OCI-LY7 (cell line): ENCODE measurements around the gene AWAT1. TPM values are rescaled to one million over a fixed set of nuclear protein-coding genes. Genes with fewer than 3 reads are reported as not detected.

ENCODE experiments used
- BruUV-seq: library from RNA; stranded (reverse); fragments of 400-500 nt; replicated peaks from 2 replicates; lab custom pipeline; 2021; lab: Mats Ljungman, UMichigan
- CTCF ChIA-PET: fragments of 300-600 bp; sonication (Branson Sonifier 250); formaldehyde crosslinking; loops from one replicate; lab custom pipeline; 2022; ENCODE audit warnings: antibody characterized with exemption; ENCODE audit not compliant: unreplicated experiment; lab: Charles Lee
- POLR2A ChIA-PET: fragments of 300-600 bp; sonication (Branson Sonifier 250); formaldehyde crosslinking; loops from one replicate; lab custom pipeline; 2022; ENCODE audit warnings: antibody characterized with exemption; lab: Charles Lee
- DNase-seq: peaks from one replicate; pipeline ENCODE4 v3.0.0-alpha.2; 2015; ENCODE audit warnings: low spot score
- H2AFZ ChIP-seq: fragments of 200-600 bp; sonication (generic), shearing (Covaris generic); 2 replicates; pipeline ENCODE4 v1.6.1; 2014; ENCODE audit warnings: mild to moderate bottlenecking, antibody characterized with exemption, low read length, moderate library complexity
- H3K27ac ChIP-seq: fragments of 200-600 bp; sonication (generic); 2 replicates; pipeline ENCODE4 v1.5.1; 2014; ENCODE audit warnings: mixed run types, low read depth, mild to moderate bottlenecking, moderate library complexity, low read length, inconsistent platforms; ENCODE audit not compliant: poor library complexity, severe bottlenecking
- H3K36me3 ChIP-seq: fragments of 200-600 bp; sonication (generic); 2 replicates; pipeline ENCODE4 v1.6.1; 2014; ENCODE audit warnings: mild to moderate bottlenecking, antibody characterized with exemption, low read length, moderate library complexity, mixed read lengths; ENCODE audit not compliant: insufficient read depth
- H3K4me1 ChIP-seq: fragments of 200-600 bp; sonication (generic); 2 replicates; pipeline ENCODE4 v1.5.1; 2014; ENCODE audit warnings: mild to moderate bottlenecking, low read length; ENCODE audit not compliant: insufficient read depth, poor library complexity, severe bottlenecking
- H3K4me2 ChIP-seq: fragments of 200-600 bp; sonication (generic); 2 replicates; pipeline ENCODE4 v1.6.1; 2014; ENCODE audit warnings: mild to moderate bottlenecking, low read length
- H3K4me3 ChIP-seq: fragments of 200-600 bp; sonication (generic); 2 replicates; pipeline ENCODE4 v1.5.1; 2014; ENCODE audit warnings: mild to moderate bottlenecking, low read depth, low read length; ENCODE audit not compliant: poor library complexity, severe bottlenecking
- H3K79me2 ChIP-seq: fragments of 200-600 bp; sonication (generic); 2 replicates; pipeline ENCODE4 v1.6.1; 2016; ENCODE audit warnings: low read depth, mild to moderate bottlenecking, low read length, moderate library complexity, mixed read lengths; ENCODE audit not compliant: insufficient read depth
- H3K9me2 ChIP-seq: fragments of 200-600 bp; sonication (generic); 2 replicates; pipeline ENCODE4 v1.6.1; 2016; ENCODE audit warnings: mild to moderate bottlenecking, low read length, mixed read lengths; ENCODE audit not compliant: insufficient read depth
- H3K9me3 ChIP-seq: fragments of 200-600 bp; sonication (generic); 2 replicates; pipeline ENCODE4 v1.6.1; 2014; ENCODE audit warnings: mild to moderate bottlenecking, mixed run types, low read length, mixed read lengths
- H4K20me1 ChIP-seq: fragments of 200-600 bp; sonication (generic); 2 replicates; pipeline ENCODE4 v1.6.1; 2014; ENCODE audit warnings: mild to moderate bottlenecking, antibody characterized with exemption, low read length, moderate library complexity, mixed read lengths; ENCODE audit not compliant: insufficient read depth
- CTCF ChIP-seq: fragments of 200-600 bp; sonication (generic); conservative IDR thresholded peaks from 2 replicates; pipeline ENCODE4 v1.5.1; 2014; ENCODE audit warnings: mild to moderate bottlenecking, antibody characterized with exemption, low read length, moderate library complexity, mixed read lengths
- EZH2phosphoT487 ChIP-seq: fragments of 200-600 bp; sonication (generic); IDR thresholded peaks from 2 replicates; pipeline ENCODE4 v1.6.1; 2018; ENCODE audit warnings: low read depth, borderline replicate concordance, mild to moderate bottlenecking, mixed run types, antibody characterized with exemption, low read length, moderate library complexity, mixed read lengths
- intact Hi-C: fragments of 100-400 bp; cut with micrococcal nuclease; formaldehyde crosslinking; loops from one replicate; pipeline ENCODE4 v1.10.0; 2022; ENCODE audit not compliant: unreplicated experiment
- total RNA-seq, 2 experiments: library from RNA; depleted of rRNA in 1 of 2; stranded (reverse); fragments of >200 nt in 1 of 2; shearing (Covaris generic) in 1 of 2; gene quantifications; 2 replicates each; pipeline ENCODE4 v1.2.3, GENCODE V29; 2014 to 2022

Gene AWAT1
- total RNA-seq, 2 experiments from 2014 or later: not detected

GRCh38 chrX:70254909-70255308 is 20.5 kb downstream of the AWAT1 start:
- Histone ChIP-seq H3K79me2 (no peaks in the 10 kb centered on the region), H3K9me2 (no peaks in the 10 kb centered on the region), H3K4me1 (no peaks in the 10 kb centered on the region), H3K27ac (no peak overlapping the region), H3K4me2 (no peak overlapping the region), H3K36me3 (no peaks in the 10 kb centered on the region), H2AFZ (no peak overlapping the region), H3K9me3 (no peaks in the 10 kb centered on the region), H4K20me1 (no peaks in the 10 kb centered on the region), H3K4me3 (no peak overlapping the region)
- intact Hi-C loops: no loop called here
- DNase-seq: no peak
- TF ChIP-seq CTCF: no peak
- no peak for TF ChIP-seq EZH2phosphoT487
- BruUV-seq: no TSS peak
- ChIA-PET CTCF (no interaction called here), POLR2A (no interaction called here)

GRCh38 chrX:70255452-70255851 is 21.0 kb downstream of the AWAT1 start:
- H3K4me2 ChIP-seq: no peak overlapping the region
- POLR2A ChIA-PET: no interaction called here
- no TSS peak for BruUV-seq
- H2AFZ ChIP-seq: no peak overlapping the region
- intact Hi-C loops: no loop called here
- TF ChIP-seq CTCF (no peak), EZH2phosphoT487 (no peak)
- no peak overlapping the region for H3K27ac ChIP-seq
- no peak for DNase-seq
- no peaks in the 10 kb centered on the region for H3K4me1 ChIP-seq
- CTCF ChIA-PET: no interaction called here
- no peaks in the 10 kb centered on the region for H4K20me1 ChIP-seq
- no peaks in the 10 kb centered on the region for H3K9me3 ChIP-seq
- H3K36me3 ChIP-seq: no peaks in the 10 kb centered on the region
- no peaks in the 10 kb centered on the region for H3K9me2 ChIP-seq
- no peak overlapping the region for H3K4me3 ChIP-seq
- no peaks in the 10 kb centered on the region for H3K79me2 ChIP-seq

GRCh38 chrX:70257423-70258288 is 23.2 kb downstream of the AWAT1 start:
- Histone ChIP-seq H3K4me3 (no peak overlapping the region), H3K4me1 (no peaks in the 10 kb centered on the region), H2AFZ (no peak overlapping the region), H4K20me1 (no peaks in the 10 kb centered on the region), H3K79me2 (no peaks in the 10 kb centered on the region), H3K27ac (no peak overlapping the region), H3K4me2 (no peak overlapping the region), H3K9me3 (no peaks in the 10 kb centered on the region), H3K36me3 (no peaks in the 10 kb centered on the region), H3K9me2 (no peaks in the 10 kb centered on the region)
- no peak for DNase-seq
- BruUV-seq: no TSS peak
- TF ChIP-seq EZH2phosphoT487: no peak
- no peak for TF ChIP-seq CTCF
- intact Hi-C loops: no loop called here
- CTCF ChIA-PET: no interaction called here
- POLR2A ChIA-PET: interaction anchor here (0.6 kb wide), 1 partner anchor 196 kb away, joined by 3 read pairs; no protein-coding TSS in a partner anchor
